Hematopoietic multipotent progenitor cell treated with erythropoietin and hydrocortisone succinate and interleukin-3 and kit ligand, for 17 days (in vitro differentiated cells): ENCODE measurements around the gene ANKRD23.

ENCODE experiments used
- DNase-seq: peaks from one replicate; pipeline ENCODE4 v3.0.0-alpha.2; 2015; ENCODE audit warnings: low spot score

ANKRD23 gene

GRCh38 chr2:96838345-96839292 is 5.2 kb downstream of the ANKRD23 start:
- no peak for DNase-seq

- no peak for DNase-seq
Observed at GRCh38 chr2:96837575-96837974, 6.2 kb downstream of the ANKRD23 start.

- DNase-seq, result no peak
Observed at GRCh38 chr2:96835830-96836229, 8.0 kb downstream of the ANKRD23 start.

- DNase-seq, result no peak
Observed at GRCh38 chr2:96832754-96833507, 10.9 kb downstream of the ANKRD23 start.

GRCh38 chr2:96832408-96832753 is 11.4 kb downstream of the ANKRD23 start:
- no peak for DNase-seq

GRCh38 chr2:96831679-96832078 is 12.1 kb downstream of the ANKRD23 start:
- no peak for DNase-seq

GRCh38 chr2:96830044-96830562 is 13.7 kb downstream of the ANKRD23 start:
- no peak for DNase-seq

- no peak for DNase-seq
Observed at GRCh38 chr2:96828874-96829273, 14.9 kb downstream of the ANKRD23 start.

- DNase-seq, result no peak
Observed at GRCh38 chr2:96828436-96828835, 15.4 kb downstream of the ANKRD23 start.

- DNase-seq, result no peak
Observed at GRCh38 chr2:96826546-96827278, 17.1 kb downstream of the ANKRD23 start.

- no peak for DNase-seq
Observed at GRCh38 chr2:96825057-96825456, 18.8 kb downstream of the ANKRD23 start.

- DNase-seq, result no peak
Observed at GRCh38 chr2:96824079-96824870, 19.5 kb downstream of the ANKRD23 start.

- DNase-seq, result no peak
Observed at GRCh38 chr2:96823198-96823597, 20.6 kb downstream of the ANKRD23 start.

- DNase-seq, result no peak
Observed at GRCh38 chr2:96822786-96823185, 21.0 kb downstream of the ANKRD23 start.

GRCh38 chr2:96821113-96821675 is 22.6 kb downstream of the ANKRD23 start:
- no peak for DNase-seq

- DNase-seq, result no peak
Observed at GRCh38 chr2:96819876-96820511, 23.8 kb downstream of the ANKRD23 start.

- peak; percentile 59 for DNase-seq
Observed at GRCh38 chr2:96819128-96819875, 24.5 kb downstream of the ANKRD23 start.

- no peak for DNase-seq
Observed at GRCh38 chr2:96817882-96818281, 25.9 kb downstream of the ANKRD23 start.

- DNase-seq, result no peak
Observed at GRCh38 chr2:96816836-96817702, 26.8 kb downstream of the ANKRD23 start.
